ENCODE measurements around the gene REXO1. TPM values are rescaled to one million over a fixed set of nuclear protein-coding genes. Genes with fewer than 3 reads are reported as not detected.

Gene REXO1
- polyA plus RNA-seq, 1 donor, result 24.2 TPM

DNA sequence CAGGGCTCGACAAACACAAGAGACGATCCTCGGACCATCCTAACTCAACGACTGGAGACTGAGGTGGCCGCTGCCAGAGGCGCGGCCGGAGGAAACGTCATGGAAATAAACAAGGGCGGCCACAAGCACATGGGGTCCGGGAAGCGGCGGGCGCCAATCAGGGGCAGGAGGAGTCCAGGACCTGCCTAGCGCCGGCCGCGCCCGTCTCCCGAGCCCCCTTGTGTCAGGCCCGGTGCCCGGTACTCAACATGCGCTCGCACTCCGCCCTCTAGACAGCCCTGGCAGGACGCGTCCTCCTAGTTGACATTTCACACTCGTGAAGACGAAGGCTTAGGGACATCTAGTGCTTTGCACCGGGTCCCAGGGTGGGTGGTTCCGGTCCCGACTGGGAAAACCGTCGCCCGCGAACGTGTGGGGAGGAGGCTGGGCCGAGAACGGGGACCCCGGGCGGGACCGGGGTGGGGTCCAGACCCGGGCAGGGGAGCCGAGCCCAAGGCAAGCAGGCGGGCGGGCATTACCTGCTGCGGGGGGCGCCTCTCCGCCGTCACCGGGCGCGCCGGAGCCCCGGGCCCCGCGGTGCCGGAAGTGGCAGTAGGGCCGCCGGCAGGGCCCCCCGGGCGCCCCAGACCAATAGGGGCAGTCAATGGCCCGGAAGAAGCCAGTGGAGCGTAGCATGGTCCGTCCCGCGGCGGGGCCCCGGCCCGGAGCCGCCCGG lies 442 bp downstream of the REXO1 start:
- DNase-seq, result peak; percentile 64

DNA sequence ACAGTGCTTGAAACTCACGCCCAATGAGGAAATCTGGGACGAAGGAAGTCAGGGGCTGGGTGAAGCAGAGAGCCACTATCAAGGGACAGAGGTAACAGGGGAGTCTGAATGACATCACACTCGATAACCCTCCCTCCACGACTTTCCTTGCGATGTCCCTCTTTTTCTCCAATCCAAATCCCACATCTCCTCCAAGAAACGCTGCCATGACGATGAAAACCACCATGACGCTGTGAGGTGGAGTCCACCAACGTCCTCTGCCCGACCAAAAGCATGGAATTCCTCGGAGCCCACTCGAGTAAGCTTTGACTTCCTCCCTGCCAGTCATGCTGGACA lies 967 bp downstream of the REXO1 start:
- no peak for DNase-seq

DNA sequence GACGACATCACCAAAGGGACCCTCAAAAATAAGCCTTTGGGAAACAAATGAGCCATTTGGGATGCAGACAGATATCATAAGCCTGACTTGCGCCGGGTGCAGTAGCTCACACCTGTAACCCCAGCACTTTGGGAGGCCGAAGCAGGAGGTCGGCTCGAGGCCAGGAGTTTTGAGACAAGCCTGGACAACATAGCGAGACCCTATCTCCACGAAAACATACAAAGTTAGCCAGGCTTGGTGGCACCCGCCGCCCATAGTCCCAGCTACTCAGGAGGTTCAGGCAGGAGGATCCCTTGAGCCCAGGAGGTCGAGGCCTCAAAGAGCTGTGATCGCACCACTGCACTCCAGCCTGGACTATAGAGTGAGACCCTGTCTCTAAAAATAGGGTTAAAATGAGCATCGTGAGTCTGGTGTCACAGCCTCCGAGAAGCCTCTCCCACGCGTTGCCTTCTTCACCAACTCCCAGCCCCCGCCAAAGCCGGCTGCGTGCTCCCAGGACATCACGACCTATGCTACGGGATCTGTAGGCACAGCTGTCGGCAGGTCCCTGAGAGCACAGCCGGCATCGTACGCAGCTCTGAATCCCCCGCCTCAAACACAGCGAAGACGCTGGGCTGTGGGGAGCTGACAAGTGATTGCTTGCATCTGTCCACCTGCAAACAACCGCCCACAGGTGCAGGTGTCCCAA lies 1.6 kb downstream of the REXO1 start:
- no peak for DNase-seq

DNA sequence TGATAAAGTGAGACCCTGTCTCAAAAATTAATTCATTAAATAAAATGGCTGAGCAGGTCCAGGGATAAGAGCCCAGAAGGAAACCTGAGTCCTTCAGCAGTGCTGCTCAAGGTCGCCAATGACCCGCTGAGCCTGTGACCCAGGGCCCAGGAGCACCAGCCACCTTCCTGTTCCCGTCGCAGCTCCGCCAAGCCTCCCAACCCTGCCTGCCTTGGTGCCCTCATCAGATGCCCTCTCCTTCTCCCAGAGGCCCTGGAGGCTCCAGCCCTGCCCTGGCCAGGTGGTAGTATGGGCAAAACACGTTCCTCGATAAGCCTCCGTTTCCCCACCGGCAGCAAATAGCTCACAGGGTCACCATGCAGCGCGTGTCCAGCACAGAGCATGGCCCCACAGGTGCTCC lies 2.6 kb downstream of the REXO1 start:
- DNase-seq, result no peak

DNA sequence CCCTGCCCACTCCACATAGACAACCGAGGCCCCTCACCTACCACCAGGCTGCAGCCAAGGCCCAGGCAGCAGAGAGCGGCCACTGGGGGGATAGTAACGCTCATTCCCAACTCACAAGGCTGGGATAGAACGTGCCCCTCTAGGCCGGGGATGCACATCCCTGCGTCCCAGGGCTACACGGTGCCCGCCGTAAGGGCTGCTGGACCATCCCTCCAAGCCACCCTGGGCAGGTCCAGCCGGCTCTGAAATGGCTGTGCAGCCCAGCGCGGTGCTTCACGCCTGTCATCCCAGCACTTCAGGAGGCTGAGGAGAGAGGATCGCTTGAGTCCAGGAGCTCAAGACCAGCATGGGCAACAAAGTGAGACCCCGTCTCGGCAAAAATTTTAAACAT lies 3.2 kb downstream of the REXO1 start:
- DNase-seq, result no peak

DNA sequence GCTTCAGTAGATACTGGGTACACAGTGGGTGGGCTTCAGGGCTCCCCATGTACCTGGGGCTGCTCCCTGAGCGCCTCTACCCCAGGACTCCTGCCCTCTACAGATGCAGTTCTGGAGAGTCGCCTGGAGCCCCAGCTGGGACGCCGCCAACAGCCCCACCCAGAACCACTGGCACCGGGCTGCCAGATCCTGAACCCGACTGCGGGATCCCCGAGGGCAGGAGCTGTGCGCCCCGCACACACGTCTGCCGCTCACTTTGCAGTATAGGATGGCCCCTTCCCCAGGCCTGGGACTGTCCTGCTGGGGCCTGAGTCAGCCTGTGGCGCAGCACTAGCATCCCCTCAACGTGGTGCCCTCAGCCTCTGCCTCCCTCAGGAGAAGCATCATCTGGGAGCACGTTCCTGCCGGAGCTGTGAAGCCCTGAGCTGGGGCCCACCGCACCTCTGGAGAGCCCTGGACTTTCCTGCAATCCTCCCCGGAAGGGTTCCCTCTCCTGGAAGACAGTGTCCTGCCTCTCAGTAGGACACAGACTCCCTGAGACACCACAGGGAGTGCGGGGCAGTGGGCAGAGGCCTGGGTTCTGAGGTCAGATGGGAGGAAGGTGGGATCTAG lies 3.7 kb downstream of the REXO1 start:
- no peak for DNase-seq

DNA sequence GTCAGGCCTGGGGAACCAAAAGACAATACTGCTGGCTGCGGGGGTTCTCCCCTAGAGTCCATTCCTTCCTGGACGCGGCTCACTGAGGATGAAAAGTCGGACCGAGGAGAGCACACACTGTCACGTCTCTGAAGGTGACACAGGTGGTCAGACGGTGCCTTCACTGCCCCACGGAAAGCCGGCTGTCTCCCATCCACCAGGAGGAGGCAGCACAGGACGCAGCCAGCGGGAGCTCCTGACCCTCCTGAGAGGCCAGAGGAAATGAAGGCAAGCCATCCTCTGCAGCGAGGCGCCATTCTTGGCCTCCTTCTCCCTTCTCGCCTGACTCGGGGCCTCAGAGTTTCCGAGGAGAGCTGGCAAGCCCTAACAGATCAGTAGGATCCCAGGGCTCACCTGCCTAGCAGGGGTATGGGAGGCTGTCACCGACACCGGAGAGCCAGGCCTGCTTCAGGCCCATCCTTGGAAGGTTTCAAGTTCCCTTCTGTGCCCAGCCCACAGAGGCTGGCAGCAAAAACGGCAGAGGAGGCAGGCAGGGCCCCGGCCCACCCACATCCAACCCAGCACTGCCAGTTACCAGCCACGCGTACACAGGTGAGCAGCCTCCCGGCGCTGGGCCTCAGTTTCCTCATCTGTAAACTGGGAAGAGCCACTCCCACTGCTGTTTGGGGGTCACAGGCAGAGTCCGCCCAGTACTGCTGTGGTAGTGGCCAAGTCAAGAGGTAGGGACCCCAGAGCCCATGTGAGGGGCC lies 4.5 kb downstream of the REXO1 start:
- no peak for DNase-seq

DNA sequence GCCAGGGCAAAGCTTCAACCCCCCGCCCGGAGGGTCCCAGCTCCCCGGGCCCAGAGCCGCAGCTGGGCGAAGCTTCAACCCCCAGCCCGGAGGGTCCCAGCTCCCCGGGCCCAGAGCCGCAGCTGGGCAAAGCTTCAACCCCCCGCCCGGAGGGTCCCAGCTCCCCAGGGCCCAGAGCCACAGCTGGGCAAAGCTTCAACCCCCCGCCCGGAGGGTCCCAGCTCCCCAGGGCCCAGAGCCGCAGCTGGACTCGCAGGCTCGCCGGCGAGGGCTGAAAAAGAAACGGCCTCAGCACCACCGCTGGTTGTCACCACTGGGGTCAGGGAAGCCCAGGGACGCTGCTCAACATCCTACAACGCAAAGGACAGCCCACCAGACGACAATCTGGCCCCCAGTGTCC lies 5.2 kb downstream of the REXO1 start:
- DNase-seq, result no peak

DNA sequence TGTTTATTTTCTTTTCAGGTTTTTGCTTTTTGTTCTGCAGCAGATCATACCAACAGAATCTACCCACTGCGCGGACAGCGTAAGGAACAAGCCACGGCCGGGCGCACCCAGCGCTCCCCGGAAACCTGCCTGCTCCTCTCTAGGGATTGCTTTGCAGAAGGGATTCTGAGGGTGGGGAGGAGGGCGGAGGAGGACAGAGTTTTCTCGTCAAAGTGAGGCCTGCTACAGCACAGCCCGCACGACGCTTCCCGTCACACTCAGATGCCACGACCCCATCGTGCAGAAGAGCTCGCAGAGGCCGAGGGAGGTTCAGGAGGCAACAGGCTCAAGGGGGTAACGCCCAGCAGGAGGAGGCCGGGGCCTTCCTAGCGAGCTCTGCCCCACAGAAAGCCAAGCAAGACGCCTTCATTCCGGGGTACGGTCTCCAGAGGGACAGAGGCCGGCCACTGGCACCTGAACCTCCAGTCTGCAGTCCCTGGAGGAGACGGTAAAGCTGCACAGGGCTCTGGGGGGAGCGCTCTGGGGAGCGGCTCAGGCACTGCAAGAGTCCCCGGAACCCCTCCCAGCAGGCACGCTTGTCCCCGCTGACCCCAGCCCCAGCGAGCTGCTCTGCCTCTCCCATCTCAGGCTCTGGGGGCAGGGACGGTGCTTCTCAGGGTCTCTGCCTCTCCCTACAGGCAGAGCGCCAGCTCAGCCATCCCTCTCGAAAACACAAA lies 6.9 kb downstream of the REXO1 start:
- DNase-seq, result no peak

DNA sequence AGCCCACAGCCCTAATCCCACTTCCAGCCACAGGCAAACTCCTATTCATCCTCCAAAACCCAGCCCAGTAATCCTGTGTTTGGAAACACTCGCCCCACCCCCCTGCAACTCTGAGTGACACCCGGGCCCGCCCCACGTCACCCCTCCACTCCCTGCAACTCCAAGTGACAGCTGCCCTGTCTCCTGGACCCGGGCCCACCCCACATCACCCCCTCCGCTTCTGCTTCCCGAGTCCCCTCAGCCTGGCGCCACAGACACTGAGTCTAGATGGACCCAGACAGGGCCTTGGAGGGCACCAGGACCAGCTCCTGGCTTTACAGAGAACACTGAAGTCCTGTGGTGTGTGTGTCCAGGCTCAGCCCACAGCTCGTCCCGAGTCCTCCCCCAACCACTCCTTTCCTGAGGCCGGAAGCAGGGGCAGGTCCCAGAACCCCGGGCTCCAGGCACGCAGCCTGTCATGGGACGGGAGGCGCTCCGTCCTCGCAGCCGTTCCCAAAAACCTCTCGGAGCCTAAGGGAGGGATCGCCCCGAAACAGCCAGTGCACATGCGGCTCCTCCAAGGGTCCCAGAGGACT lies 7.7 kb downstream of the REXO1 start:
- DNase-seq, result no peak

DNA sequence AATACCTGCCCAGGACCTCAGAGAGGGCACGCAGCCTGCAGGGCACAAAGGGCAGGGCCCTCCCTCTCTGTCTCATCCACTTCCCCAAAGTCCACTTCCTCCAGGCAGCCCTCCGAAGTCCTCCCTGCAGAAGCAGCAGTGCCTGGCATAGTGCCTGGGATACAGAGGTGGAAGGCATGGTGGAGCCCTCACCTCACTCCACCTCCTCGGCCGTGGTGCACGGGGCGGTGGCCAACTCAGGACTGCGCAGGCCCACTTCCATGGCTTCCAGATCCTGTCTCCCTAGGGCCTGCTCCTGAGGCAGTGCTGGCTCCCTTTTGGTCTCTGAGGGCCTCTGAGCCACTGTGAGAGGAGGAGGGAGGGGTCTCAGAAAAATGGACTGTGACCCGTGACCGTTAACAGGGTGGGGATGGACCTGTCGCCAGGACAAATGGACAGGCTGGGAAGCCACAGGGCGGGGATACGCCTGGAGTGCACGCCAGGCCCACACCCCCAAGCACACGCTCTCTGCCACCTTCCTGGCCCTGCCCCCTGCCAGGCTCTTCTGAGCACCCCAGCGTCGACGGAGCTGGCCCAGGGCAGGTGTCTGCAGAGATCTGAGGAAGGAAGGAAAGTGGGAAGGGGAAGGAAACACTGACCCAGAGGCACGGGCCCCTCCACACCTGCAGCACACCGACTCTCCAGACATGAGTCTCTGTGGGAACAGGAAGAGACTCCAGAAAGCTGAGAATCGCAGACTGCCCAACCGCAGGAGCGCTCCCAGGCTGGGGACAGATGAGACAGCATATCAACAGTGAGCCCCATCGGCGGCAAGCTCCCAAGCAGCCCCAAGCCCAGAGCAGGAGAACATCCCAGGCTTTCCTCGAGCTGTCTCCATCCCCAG lies 8.4 kb downstream of the REXO1 start:
- no peak for DNase-seq

DNA sequence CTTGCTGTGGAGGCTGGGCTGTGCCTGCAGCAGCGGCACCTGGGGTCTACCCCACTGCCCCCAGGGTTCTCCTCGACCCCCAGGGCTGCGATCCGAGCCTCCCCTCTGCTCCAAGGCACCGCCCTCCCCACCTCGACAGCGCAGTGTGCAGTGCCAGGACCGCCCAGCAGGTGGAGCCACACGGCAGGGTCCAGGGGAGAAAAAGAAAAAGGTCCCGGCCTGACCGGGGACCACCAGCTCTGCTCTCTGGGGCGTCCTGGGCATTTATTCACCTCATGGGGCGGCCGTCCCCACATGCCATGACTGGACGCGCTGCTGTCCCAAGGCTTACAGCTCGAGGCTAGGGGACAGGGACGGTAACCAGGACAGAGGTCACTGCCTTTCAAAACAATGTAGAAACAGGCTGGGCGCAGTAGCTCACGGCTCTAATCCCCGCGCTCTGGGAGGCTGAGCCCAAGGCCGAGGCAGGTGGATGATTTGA lies 10.6 kb downstream of the REXO1 start:
- DNase-seq, result no peak

DNA sequence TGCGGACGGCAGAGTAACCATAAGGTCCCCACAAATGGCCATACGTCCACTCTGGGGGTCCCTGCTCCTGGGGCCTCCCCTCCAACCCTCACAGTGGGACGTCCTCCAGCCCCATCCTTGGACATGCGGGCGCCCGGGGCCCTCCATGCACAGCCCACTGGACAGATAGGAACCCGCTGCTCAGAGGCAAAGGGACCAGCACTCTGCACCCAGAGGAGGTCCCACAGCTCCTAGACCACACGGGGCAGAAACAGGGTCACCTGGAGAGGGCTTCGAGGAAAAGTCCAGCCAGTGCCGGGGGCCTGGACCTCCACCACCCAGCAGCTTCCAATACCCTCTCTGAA lies 11.1 kb downstream of the REXO1 start:
- no peak for DNase-seq

DNA sequence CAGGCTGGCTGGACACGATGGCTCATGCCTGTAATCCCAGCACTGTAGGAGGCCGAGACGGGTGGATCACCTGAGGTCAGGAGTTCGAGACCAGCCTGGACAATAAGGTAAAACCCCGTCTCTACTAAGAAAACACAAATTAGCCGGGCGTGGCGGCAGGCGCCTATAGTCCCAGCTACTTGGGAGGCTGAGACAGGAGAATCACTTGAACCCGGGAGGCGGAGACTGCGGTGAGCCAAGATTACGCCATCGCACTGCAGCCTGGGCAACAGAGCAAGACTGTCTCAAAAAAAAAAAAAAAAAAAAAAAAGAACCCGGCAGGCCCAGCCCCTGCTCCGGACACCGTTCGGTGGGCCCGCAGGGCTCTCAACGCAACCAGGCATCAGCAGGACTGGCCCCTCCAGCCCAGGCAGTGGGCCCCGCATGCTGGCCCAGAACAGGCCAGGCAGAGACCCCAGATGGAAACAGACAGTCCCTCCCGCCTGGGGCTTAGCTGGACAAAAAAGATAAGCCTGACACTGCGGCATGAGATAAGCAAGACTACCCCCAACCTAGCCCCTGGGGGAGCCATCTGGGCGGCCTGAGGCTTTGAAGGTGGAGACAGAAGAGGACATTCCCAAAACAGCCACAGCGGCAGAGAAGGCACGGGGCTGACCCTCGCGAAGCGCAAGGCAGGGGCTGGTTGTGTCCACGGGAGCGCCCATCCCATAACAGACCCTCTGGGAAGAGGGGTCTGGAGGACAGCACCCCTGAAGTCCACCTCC lies 11.6 kb downstream of the REXO1 start:
- no peak for DNase-seq

DNA sequence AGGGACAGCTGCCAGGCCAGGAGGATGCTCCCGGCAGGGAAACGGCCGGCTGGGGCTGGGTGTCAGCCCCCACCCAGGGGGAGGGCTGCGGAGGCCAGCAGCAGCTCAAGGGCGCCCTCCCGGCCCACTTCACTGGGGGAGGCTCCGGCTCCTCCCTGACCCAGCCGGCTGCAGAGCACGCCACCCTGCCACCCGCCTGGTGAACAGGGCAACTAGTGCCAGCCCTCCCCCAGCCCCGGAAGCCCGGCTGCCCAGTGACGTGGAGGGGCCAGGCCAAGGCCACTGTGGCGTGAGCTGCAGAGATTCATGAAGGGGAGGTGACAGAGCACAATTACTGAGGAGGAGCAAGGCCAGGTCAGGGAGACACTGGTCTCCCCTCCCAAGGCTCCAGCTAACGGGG lies 14.7 kb downstream of the REXO1 start:
- no peak for DNase-seq

DNA sequence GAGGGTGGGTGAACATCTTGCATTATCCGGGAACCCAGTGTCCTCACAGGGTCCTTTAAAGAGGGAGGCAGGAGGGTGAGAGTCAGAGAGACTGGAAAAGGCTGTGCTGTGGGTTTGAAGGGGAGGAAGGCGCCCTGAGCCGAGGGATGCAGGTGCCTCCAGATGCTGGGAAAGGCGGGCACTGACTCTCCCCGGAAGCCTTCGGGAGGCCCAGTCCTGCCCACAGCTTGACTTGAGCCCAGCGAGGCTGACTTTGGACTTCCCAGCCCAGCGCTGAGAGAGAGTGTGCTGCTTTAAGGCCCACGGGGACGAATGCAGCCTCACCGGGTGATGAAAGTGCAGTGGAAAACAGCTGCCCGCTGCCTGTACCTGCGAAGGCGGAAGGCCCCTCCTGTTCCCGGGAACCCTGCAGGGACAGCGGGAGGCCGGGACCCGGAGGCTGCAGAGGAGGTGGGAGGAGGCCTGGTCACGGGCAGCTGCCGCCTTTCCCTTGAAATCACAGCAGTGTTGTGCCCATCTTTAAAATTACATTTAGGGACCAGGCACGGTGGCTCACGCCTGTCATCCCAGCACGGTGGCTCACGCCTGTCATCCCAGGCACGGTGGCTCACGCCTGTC lies 16.1 kb downstream of the REXO1 start:
- DNase-seq, result no peak

DNA sequence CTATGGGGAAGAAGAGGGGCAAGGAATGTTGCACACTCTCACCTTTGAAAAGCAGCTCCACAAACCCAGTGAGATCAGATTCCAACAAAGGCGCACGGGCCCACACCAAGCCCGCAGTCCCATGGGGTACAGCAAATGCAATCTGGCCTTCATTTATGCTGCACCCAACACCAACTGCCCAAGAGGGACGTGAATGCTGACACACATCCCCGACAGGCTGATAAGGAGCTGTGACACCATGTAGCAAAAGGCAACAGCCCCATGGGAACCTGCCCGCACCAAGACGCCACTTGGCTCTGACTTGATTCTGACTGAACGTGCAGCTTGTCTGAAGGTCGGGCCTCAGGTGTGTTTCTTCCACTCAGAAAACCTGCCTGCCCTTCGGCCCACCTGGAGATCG lies 17.3 kb downstream of the REXO1 start:
- no peak for DNase-seq

DNA sequence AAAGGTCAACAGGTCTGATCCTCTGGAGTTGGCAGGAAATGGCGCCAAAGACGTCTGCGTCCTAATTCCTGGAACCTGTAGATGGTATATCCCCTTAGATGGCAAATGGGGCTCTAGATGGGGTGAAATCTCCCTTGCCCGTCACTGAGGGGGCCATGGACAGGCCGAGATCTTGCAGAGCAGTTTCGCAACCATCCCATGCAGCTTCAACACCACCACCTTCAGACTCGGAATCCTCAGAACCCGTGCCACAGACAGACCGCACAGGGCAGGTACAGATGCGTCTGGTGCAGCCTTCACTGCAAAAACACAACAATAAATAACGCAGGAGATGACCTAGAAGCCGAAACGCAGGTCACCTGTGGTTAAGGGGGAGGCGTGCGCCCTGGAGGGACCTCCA lies 17.7 kb downstream of the REXO1 start:
- DNase-seq, result no peak

DNA sequence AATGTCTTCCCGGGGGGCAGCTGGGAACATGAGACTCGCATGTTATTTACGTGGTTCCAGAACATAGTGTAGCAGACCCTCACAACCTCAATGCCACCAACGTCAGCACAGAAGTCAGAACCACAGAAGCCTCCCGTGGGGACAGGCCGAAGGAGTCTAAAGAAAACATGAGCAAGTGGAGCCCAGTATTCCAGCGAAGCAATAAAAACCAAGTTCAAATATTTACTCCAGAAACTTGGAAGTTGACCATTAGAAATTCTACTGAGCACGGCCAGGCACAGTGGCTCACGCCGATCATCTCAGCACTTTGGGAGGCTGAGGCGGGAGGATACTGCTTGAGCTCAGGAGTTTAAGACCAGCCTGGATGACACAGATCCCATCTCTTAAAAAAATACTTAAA lies 18.3 kb downstream of the REXO1 start:
- no peak for DNase-seq

All from hindlimb muscle (tissue), 1 donor.